ENCODE measurements around the gene FAM9C. TPM values are rescaled to one million over a fixed set of nuclear protein-coding genes. Genes with fewer than 3 reads are reported as not detected.

Gene FAM9C
- total RNA-seq, 1 donor from 2014 or later: not detected

- DNase-seq (ENCODE audit: low read depth, low spot score): no peak
Measured at GRCh38 chrX:13007519-13008188, 36.8 kb downstream of the FAM9C start.

GRCh38 chrX:13005661-13006473 is 38.6 kb downstream of the FAM9C start:
- DNase-seq (ENCODE audit: low read depth, low spot score): no peak

- no peak for DNase-seq (ENCODE audit: low read depth, low spot score)
Measured at GRCh38 chrX:13001961-13002671, 42.3 kb downstream of the FAM9C start.

GRCh38 chrX:13001097-13001496 is 43.3 kb downstream of the FAM9C start:
- DNase-seq (ENCODE audit: low read depth, low spot score): no peak

GRCh38 chrX:13000301-13000811 is 44.1 kb downstream of the FAM9C start:
- no peak for DNase-seq (ENCODE audit: low read depth, low spot score)

- DNase-seq (ENCODE audit: low read depth, low spot score): no peak
Measured at GRCh38 chrX:12999422-12999821, 45.0 kb downstream of the FAM9C start.

- no peak for DNase-seq (ENCODE audit: low read depth, low spot score)
Measured at GRCh38 chrX:12997906-12998687, 46.3 kb downstream of the FAM9C start.

GRCh38 chrX:12996934-12997435 is 47.4 kb downstream of the FAM9C start:
- DNase-seq (ENCODE audit: low read depth, low spot score): no peak

GRCh38 chrX:12994321-12994720 is 50.1 kb downstream of the FAM9C start:
- no peak for DNase-seq (ENCODE audit: low read depth, low spot score)

GRCh38 chrX:12993826-12994225 is 50.6 kb downstream of the FAM9C start:
- DNase-seq (ENCODE audit: low read depth, low spot score): no peak

- DNase-seq (ENCODE audit: low read depth, low spot score): no peak
Measured at GRCh38 chrX:12992544-12993118, 51.8 kb downstream of the FAM9C start.

- no peak for DNase-seq (ENCODE audit: low read depth, low spot score)
Measured at GRCh38 chrX:12991575-12991974, 52.8 kb downstream of the FAM9C start.

- DNase-seq (ENCODE audit: low read depth, low spot score): no peak
Measured at GRCh38 chrX:12989461-12989860, 55.0 kb downstream of the FAM9C start.

- DNase-seq (ENCODE audit: low read depth, low spot score): no peak
Measured at GRCh38 chrX:12988797-12989196, 55.6 kb downstream of the FAM9C start.

GRCh38 chrX:12987900-12988594 is 56.4 kb downstream of the FAM9C start:
- DNase-seq (ENCODE audit: low read depth, low spot score): no peak

GRCh38 chrX:12987340-12987739 is 57.1 kb downstream of the FAM9C start:
- DNase-seq (ENCODE audit: low read depth, low spot score): no peak

GRCh38 chrX:12986886-12987285 is 57.5 kb downstream of the FAM9C start:
- no peak for DNase-seq (ENCODE audit: low read depth, low spot score)

- DNase-seq (ENCODE audit: low read depth, low spot score): no peak
Measured at GRCh38 chrX:12986164-12986779, 58.1 kb downstream of the FAM9C start.
